Heart right ventricle (tissue), 16 donors: Measurements from ENCODE around the gene MAN1A2. TPM values are rescaled to one million over a fixed set of nuclear protein-coding genes. Genes with fewer than 3 reads are reported as not detected.

ENCODE experiments used
- ATAC-seq, 8 donors: fragments of 200-7000 bp; cut with Tn5 transposase; one replicate each; pipeline ENCODE4 v1.9.1; 2020; ENCODE audit warnings: mild to moderate bottlenecking in 8 of 8, moderate library complexity in 8 of 8, moderate number of reproducible peaks in 1 of 8
- DNase-seq, 2 donors: peaks; one replicate each; pipeline ENCODE4 v3.0.0-alpha.2; 2020
- H3K27ac ChIP-seq, 10 donors: fragments of 200-600 bp; sonication (generic) in 2 of 10; one replicate each; pipeline versions ENCODE4 v1.5.0 to v1.8.0; 2020 to 2022; ENCODE audit warnings: mild to moderate bottlenecking in 3 of 10
- H3K27me3 ChIP-seq, 7 donors: fragments of 200-600 bp; one replicate each; pipeline ENCODE4 v1.8.0; 2021 to 2022; ENCODE audit warnings: mild to moderate bottlenecking in 2 of 7
- H3K36me3 ChIP-seq, 9 donors: fragments of 200-600 bp; sonication (generic) in 1 of 9; one replicate each; pipeline versions ENCODE4 v1.5.0 to v1.8.0; 2020 to 2022; ENCODE audit warnings: mild to moderate bottlenecking in 2 of 9
- H3K4me1 ChIP-seq, 9 donors: fragments of 200-600 bp; sonication (generic) in 1 of 9; one replicate each; pipeline versions ENCODE4 v1.5.0 to v1.8.0; 2020 to 2022; ENCODE audit warnings: mild to moderate bottlenecking in 4 of 9
- H3K4me3 ChIP-seq, 10 donors: fragments of 200-600 bp; sonication (generic) in 2 of 10; one replicate each; pipeline versions ENCODE4 v1.5.0 to v1.8.0; 2020 to 2022; ENCODE audit warnings: mild to moderate bottlenecking in 7 of 10, moderate library complexity in 2 of 10
- H3K9me3 ChIP-seq, 11 donors: fragments of 200-600 bp in 10 of 11; sonication (generic) in 2 of 11; one replicate each; pipeline versions ENCODE4 v1.5.0 to v1.8.0; 2013 to 2022; ENCODE audit warnings: mild to moderate bottlenecking in 2 of 11, control low read depth in 1 of 11, moderate library complexity in 1 of 11
- WGBS, 2 donors: extraction: QIAGEN DNeasy Blood & Tissue Kit; methylation state at CpG; one replicate each; pipeline ENCODE4 v1.1.7; 2013; ENCODE audit warnings: inconsistent platforms in 1 of 2; 5-methylcytosine and 5-hydroxymethylcytosine counted together
- intact Hi-C, 10 donors: fragments of 100-400 bp; cut with DNase I; formaldehyde crosslinking; loops; one replicate each; pipeline versions ENCODE4 v1.11.1 to v1.14.2; 2022
- polyA plus RNA-seq, 2 donors: library from polyadenylated mRNA; stranded (reverse); fragments of 200-250 nt; gene quantifications; one replicate each; pipeline ENCODE4 v1.2.3, GENCODE V29; 2013
- total RNA-seq, 10 donors: library from RNA; stranded (reverse); fragmentation: NEBNext Ultra II Directional in 3 of 10; extraction: Animal tissue kit (Norgen Biotek cat#: 25700) in 3 of 10; gene quantifications; one replicate each; pipeline versions ENCODE4 v1.2.1 to v1.2.4, GENCODE V29; 2021 to 2023
- TF ChIP-seq, protein P1 (sequence below), 9 donors: fragments of 200-600 bp; sonication (generic) in 2 of 9; IDR thresholded peaks; one replicate each; pipeline versions ENCODE4 v1.5.0 to v1.8.0; 2021 to 2022; ENCODE audit warnings: antibody characterized with exemption in 9 of 9, mild to moderate bottlenecking in 5 of 9, moderate library complexity in 1 of 9
- donor health status: Arrhythmogenic right ventricular cardiomyopathy.
- donor health status: ischemic (EF 13 %, LVEDD 7.1; RV severe dilation, severe dysfunction).
- donor health status: healthy with polysubstance abuse.
- donor health status: DM: no; HTN: yes; CAD: no.
- donor health status: DM: no; HTN: no; CAD: no.
- donor health status: ischemic (EF 25% LVEDD 6.9; RV normal size, moderate dysfunction).
- donor health status: ischemic (EF 25% LVEDD 5.7; RV mildly dilated, moderate dysfunction).
- donor health status: healthy.
- donor health status: DM: yes; HTN: yes; CAD: no.
- donor health status: Ischemic cardiomyopathy.
- donor health status: ischemic (EF 35%, LVEDD 5.7; RV mildly dilated, moderate dysfunction).
- donor health status: nonischemic (EF 11% LVEDD 7.7; RV severe dilation, severe dysfunction).
- donor health status: DM: yes; HTN: yes; CAD: no.
- donor health status: PGD.
- donor health status: ischemic (EF 29% LVEDD 5.4; RV normal size, mild dysfunction).
- donor health status: nonischemic (EF 23%, LVEDD 6.1; RV moderate dilation, normal function).

MAN1A2 gene
- total and polyA plus RNA-seq, 12 donors = 5.1 to 37.3 (median 26.0) TPM

DNA sequence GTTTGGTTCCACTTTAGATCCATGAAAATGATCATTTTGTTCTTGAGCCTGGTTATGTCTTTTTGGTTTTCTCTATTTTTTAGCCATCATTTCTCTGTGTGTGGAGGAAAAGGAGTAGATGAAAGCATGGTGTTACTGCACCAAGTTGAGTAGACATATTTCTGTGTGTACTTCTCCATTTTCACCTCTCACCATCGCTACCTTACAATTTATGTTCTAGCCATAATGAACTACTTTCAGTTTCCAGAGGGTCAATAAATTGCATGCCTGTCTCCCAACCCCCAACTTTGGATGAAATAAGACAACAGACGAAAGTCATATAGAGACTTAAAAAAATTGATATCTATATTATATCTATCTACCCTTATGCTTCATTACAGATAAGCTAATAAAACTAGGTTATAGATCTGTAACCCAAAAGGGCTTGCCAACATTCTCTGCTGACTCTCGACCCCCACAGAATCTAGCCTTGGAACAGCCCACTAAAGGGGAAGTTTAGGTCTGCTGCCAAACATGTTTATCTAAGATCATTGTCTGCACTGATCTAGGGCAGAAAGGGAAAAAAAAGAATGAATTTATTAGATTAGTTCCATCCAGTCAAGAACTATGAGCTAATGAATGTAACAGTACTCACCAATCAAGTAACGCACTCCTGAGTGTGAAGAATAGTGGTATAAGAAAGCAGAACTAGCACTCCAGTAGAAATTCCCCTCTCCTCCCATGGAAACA lies 7.5 kb upstream of the MAN1A2 start:
- H3K27ac ChIP-seq = no peak overlapping the region
- intact Hi-C loops = loop anchor here in 3 of 10 donors (10.0 kb wide), 3 partner anchors 235 to 565 kb away; partner anchors contain the start of genes GDAP2 (in 1 of the 3), TENT5C (in 1 of the 3), TRIM45 (in 1 of the 3) and WDR3 (in 1 of the 3)
- ATAC-seq (no peak), DNase-seq (no peak)
- H3K4me1 ChIP-seq = peaks cover 0 to 17% (median 10%) of the 10 kb centered on the region in 9 donors
- TF ChIP-seq, protein P1, sequence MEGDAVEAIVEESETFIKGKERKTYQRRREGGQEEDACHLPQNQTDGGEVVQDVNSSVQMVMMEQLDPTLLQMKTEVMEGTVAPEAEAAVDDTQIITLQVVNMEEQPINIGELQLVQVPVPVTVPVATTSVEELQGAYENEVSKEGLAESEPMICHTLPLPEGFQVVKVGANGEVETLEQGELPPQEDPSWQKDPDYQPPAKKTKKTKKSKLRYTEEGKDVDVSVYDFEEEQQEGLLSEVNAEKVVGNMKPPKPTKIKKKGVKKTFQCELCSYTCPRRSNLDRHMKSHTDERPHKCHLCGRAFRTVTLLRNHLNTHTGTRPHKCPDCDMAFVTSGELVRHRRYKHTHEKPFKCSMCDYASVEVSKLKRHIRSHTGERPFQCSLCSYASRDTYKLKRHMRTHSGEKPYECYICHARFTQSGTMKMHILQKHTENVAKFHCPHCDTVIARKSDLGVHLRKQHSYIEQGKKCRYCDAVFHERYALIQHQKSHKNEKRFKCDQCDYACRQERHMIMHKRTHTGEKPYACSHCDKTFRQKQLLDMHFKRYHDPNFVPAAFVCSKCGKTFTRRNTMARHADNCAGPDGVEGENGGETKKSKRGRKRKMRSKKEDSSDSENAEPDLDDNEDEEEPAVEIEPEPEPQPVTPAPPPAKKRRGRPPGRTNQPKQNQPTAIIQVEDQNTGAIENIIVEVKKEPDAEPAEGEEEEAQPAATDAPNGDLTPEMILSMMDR (IDR thresholded peaks at IDR 0.05) = no peak
- H3K36me3 ChIP-seq = no peaks in the 10 kb centered on the region
- no peaks in the 10 kb centered on the region for H3K27me3 ChIP-seq
- H3K9me3 ChIP-seq = no peaks in the 10 kb centered on the region
- H3K4me3 ChIP-seq = no peak overlapping the region
- WGBS, 2 donors = 72 to 77% methylated on average over 4 of the region's 4 CpGs

DNA sequence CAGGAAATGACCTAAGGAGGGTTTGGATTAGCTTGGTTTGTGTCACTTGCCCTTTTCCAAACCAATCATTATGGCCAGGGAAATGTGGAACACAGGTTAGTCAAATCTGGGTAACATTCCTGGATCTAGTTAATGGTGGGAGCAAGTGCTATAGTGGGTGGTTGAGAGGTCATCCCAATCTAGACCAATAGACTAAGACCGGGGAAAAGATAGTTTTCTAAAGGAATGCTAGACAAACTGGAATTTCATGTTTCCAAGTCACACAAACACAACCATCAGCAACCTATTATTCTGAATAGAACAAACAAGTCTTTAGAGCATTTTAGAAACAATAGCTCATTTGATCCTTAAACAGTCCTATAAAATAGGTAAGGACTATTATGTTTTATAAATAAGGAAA lies 4.3 kb upstream of the MAN1A2 start:
- Histone ChIP-seq H3K27me3 (no peaks in the 10 kb centered on the region), H3K36me3 (no peaks in the 10 kb centered on the region), H3K4me3 (no peak overlapping the region), H3K27ac (no peak overlapping the region), H3K4me1 (peaks cover 0 to 33% (median 23%) of the 10 kb centered on the region in 9 donors), H3K9me3 (no peaks in the 10 kb centered on the region)
- intact Hi-C loops = loop anchor here in 3 of 10 donors (10.0 kb wide), 3 partner anchors 238 to 562 kb away; partner anchors contain the start of genes GDAP2 (in 1 of the 3), TENT5C (in 1 of the 3), TRIM45 (in 1 of the 3) and WDR3 (in 1 of the 3)
- TF ChIP-seq, protein P1 (IDR thresholded peaks at IDR 0.05) = no peak
- DNase-seq (no peak), ATAC-seq (no peak)
- 50 to 95% methylated on average over 1 of the region's 1 CpG for WGBS, 2 donors

DNA sequence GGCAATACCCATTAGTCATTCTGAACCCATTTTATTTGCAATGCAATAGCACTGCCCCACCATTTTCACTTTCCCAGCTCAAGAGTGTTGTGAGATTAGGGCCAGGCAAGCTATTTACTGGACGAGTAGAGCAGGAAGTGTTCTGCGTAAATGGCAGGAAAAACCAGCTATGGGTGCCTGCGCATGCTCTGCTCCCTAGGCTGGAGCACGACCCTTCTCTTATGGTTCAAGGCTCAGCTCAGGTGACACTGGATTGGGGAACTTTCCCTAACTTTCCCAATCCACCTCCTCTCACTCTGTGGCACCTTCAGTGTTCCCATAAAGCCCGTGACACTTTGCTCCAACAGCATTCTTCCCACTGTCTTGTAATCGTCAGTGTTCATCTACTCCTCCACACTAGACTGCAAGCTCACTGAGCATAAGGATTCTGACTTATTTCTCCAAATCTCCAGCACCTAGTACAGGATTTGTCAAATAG lies 3.6 kb upstream of the MAN1A2 start:
- DNase-seq = no peak
- Histone ChIP-seq H3K9me3 (no peaks in the 10 kb centered on the region), H3K27ac (peak overlapping the region in 1 of 10 donors; percentile 13), H3K4me1 (peaks cover 0 to 34% (median 27%) of the 10 kb centered on the region in 9 donors), H3K36me3 (no peaks in the 10 kb centered on the region), H3K4me3 (no peak overlapping the region), H3K27me3 (no peaks in the 10 kb centered on the region)
- intact Hi-C loops = loop anchor here in 3 of 10 donors (10.0 kb wide), 3 partner anchors 239 to 561 kb away; partner anchors contain the start of genes GDAP2 (in 1 of the 3), TENT5C (in 1 of the 3), TRIM45 (in 1 of the 3) and WDR3 (in 1 of the 3)
- ATAC-seq = no peak
- TF ChIP-seq, protein P1 (IDR thresholded peaks at IDR 0.05) = no peak
- 57 to 63% methylated on average over 6 of the region's 6 CpGs for WGBS, 2 donors

DNA sequence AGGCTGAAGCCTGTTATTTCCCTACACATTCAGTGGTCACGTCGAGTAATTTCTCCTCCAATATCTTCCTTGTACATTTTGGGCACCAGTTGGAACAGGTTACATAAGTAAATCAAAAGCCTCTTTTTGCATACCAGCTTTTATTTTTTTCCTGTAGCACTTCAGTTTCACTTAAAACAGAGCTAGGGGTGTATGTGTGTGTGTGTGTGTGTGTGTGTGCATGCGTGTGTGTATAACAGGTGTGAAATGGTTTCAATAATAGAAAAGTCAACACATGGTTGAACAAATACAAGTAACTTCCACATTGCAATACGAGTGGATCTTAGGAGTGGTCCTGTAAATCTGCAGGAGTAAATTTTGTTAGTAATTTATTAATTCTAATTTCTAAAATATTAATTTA lies 3.0 kb upstream of the MAN1A2 start:
- H3K9me3 ChIP-seq = no peaks in the 10 kb centered on the region
- ATAC-seq (no peak), DNase-seq (no peak)
- no peak overlapping the region for H3K4me3 ChIP-seq
- intact Hi-C loops = loop anchor here in 3 of 10 donors (10.0 kb wide), 3 partner anchors 239 to 561 kb away; partner anchors contain the start of genes GDAP2 (in 1 of the 3), TENT5C (in 1 of the 3), TRIM45 (in 1 of the 3) and WDR3 (in 1 of the 3)
- no peaks in the 10 kb centered on the region for H3K27me3 ChIP-seq
- no peaks in the 10 kb centered on the region for H3K36me3 ChIP-seq
- H3K4me1 ChIP-seq = peaks cover 0 to 38% (median 32%) of the 10 kb centered on the region in 9 donors
- H3K27ac ChIP-seq = no peak overlapping the region
- TF ChIP-seq, protein P1 (IDR thresholded peaks at IDR 0.05) = no peak
- 72 to 77% methylated on average over 4 of the region's 4 CpGs for WGBS, 2 donors
